HUES48 (cell line): ENCODE data around the gene IL1RL1.

Experiments
- H3K27ac ChIP-seq: one replicate; pipeline ENCODE4 v1.7.0; 2013; ENCODE audit warnings: low read depth, low read length, inconsistent platforms
- H3K27me3 ChIP-seq: 2 replicates; pipeline ENCODE4 v1.6.1; 2013; ENCODE audit warnings: mild to moderate bottlenecking, low read length; ENCODE audit not compliant: control insufficient read depth, insufficient read depth
- H3K36me3 ChIP-seq: 2 replicates; pipeline ENCODE4 v1.6.1; 2013; ENCODE audit warnings: low read length; ENCODE audit not compliant: control insufficient read depth, insufficient read depth
- H3K4me1 ChIP-seq: 2 replicates; pipeline ENCODE4 v1.6.1; 2013; ENCODE audit warnings: mild to moderate bottlenecking, low read length; ENCODE audit not compliant: control insufficient read depth, insufficient read depth
- H3K4me3 ChIP-seq: 2 replicates; pipeline ENCODE4 v1.5.1; 2013; ENCODE audit warnings: mild to moderate bottlenecking, low read depth, low read length
- H3K9ac ChIP-seq: 2 replicates; pipeline ENCODE4 v1.6.1; 2013; ENCODE audit warnings: mild to moderate bottlenecking, low read depth, low read length, moderate library complexity
- H3K9me3 ChIP-seq: 2 replicates; pipeline ENCODE4 v1.6.1; 2013; ENCODE audit warnings: low read length; ENCODE audit not compliant: control insufficient read depth, insufficient read depth

Gene IL1RL1

DNA sequence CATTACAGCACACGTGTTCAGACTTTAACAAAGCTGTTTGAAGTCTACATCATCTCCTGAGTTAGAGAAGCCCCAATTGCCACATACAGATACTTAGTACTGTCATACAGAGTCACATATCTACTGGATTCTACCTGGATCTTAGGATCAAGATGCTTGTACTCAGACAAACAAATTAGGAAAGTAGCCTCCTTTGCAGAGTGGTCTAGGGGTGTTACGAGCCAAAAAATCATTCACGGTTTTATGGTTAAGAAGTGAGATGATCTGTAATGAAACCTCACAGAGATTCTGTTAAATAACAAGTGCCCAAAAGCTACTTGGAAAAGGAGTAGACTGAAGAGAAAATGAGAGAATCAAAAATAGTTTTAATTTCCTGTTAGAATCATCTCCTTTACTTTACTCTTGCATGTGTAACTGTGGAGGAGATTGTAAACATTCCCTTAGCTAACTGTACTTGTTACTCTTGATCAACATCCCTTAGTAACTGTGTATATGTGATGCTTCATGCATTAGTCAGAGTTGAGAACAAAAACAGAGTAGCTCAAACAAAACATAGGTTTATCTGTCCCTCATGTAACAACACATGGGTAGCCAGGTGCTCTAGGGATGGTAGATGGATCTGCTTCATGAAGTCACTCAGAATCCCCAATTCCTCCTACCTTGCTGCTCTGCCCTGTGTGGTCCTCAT, 16.4 kb upstream of the IL1RL1 start:
- no peak overlapping the region for H3K9ac ChIP-seq
- no peak overlapping the region for H3K27ac ChIP-seq
- H3K4me3 ChIP-seq: no peak overlapping the region
- H3K9me3 ChIP-seq: no peaks in the 10 kb centered on the region
- H3K36me3 ChIP-seq: no peaks in the 10 kb centered on the region
- H3K4me1 ChIP-seq: no peaks in the 10 kb centered on the region
- no peaks in the 10 kb centered on the region; the same call in 1 of the 2 replicates for H3K27me3 ChIP-seq

DNA sequence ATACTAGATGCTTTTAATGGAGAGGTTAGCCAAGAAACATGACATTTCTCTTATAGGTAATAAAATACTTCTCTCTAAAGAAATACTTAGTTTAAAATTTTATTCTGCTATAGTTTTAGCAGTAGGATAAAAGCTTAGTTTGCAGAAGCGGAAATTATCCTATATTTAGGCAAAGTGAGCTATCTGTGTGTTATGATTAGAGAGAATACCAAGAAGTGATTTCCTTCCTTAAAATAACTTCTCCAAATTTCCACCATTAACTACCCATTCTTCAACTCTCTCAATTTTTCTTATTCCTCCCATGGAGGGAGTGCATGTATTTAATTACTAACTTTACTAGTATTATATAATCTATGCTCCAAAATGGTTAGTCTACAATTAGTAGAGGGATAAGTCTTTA, 15.8 kb upstream of the IL1RL1 start:
- H3K9ac ChIP-seq: no peak overlapping the region
- H3K27me3 ChIP-seq: no peaks in the 10 kb centered on the region; the same call in 1 of the 2 replicates
- no peak overlapping the region for H3K4me3 ChIP-seq
- no peaks in the 10 kb centered on the region for H3K4me1 ChIP-seq
- H3K9me3 ChIP-seq: no peaks in the 10 kb centered on the region
- H3K36me3 ChIP-seq: no peaks in the 10 kb centered on the region
- H3K27ac ChIP-seq: no peak overlapping the region

DNA sequence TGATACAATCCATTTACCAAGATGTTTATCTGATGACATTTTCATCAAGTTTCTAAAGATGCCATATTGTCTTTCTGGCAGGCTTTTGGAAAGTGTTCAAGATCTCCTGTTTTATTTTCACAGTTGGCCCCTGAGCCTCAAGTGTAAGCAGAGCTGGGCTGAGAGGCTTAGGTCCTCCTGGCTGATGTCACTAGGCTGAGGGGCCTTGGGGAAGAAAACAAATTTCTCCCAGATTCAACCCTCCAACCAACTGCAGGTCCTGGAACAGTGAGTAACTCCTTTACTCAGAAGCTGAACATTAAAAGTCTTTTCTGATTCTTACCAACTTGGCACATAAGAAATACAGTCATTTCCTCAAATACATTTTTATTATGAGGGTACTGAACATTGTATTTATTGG, 14.9 kb upstream of the IL1RL1 start:
- Histone ChIP-seq H3K4me1 (no peaks in the 10 kb centered on the region), H3K4me3 (no peak overlapping the region), H3K9ac (no peak overlapping the region), H3K9me3 (no peaks in the 10 kb centered on the region), H3K36me3 (no peaks in the 10 kb centered on the region), H3K27me3 (no peaks in the 10 kb centered on the region; the same call in 1 of the 2 replicates), H3K27ac (no peak overlapping the region)

DNA sequence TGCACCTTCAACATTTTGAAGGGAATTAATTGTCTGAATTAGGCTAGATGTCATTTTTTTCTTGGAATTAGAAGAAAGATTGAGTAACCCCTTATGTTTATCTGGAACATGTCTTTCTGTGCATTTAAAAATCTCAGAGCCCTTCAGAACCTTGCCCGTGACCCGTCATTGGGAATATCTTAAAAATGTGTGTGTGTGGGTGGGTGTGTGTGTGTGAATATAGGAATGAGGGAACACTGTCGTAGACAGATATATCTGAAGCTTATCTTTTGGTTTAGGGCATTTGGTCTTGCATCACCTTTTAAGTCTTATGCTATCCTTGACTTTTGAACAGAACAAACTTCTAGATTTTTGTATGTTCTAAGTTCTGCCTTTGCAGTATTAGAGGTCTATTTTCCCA, 13.5 kb upstream of the IL1RL1 start:
- Histone ChIP-seq H3K9me3 (no peaks in the 10 kb centered on the region), H3K4me3 (no peak overlapping the region), H3K27ac (no peak overlapping the region), H3K4me1 (no peaks in the 10 kb centered on the region), H3K36me3 (no peaks in the 10 kb centered on the region), H3K27me3 (no peaks in the 10 kb centered on the region; the same call in 1 of the 2 replicates), H3K9ac (no peak overlapping the region)

DNA sequence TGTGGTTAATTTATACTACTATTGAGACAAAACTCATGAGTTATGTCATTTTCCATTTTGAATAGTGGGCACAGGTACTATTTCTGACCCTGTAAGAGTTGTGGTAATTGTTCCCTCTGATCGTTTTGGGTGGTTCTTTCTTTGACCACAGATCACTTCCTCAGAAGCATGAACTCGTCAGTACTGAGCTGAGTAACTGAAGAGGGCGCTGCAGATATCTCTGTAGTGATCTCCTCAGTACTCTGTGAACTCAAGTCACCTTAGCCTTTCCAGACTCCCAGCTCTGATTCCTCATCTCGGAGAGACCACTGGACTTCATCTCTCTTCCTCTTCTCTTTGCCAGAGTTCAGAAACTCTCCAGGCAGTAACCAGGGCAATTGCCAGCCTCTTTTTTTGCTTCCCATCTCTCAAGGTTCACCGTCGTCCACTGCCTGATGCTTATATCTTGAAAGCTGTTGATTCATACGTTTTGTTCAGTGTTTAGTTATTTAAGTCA, 9.4 kb upstream of the IL1RL1 start:
- H3K36me3 ChIP-seq: no peaks in the 10 kb centered on the region
- H3K4me3 ChIP-seq: no peak overlapping the region
- no peak overlapping the region for H3K27ac ChIP-seq
- H3K27me3 ChIP-seq: no peaks in the 10 kb centered on the region; the same call in 1 of the 2 replicates
- H3K9ac ChIP-seq: no peak overlapping the region
- no peaks in the 10 kb centered on the region for H3K4me1 ChIP-seq
- no peaks in the 10 kb centered on the region for H3K9me3 ChIP-seq

DNA sequence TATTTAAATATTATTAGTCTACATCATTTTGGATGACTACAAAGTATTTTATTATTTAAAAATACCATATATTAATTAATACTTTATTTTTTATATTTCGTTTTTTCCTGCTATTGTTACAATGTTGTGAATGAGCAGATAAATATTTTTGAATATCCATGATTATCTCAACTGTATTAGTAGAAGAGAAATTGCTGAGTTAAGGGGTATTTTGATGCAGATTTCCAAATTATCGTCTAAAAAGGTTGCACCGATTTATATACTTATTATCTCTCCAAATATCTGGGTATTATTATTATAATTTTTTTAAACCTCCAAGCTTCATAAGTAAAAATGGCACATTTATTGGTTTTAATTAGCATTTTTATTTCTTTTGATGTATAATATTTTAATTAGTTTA, 8.9 kb upstream of the IL1RL1 start:
- no peaks in the 10 kb centered on the region for H3K4me1 ChIP-seq
- no peaks in the 10 kb centered on the region for H3K9me3 ChIP-seq
- no peak overlapping the region for H3K27ac ChIP-seq
- no peaks in the 10 kb centered on the region for H3K36me3 ChIP-seq
- H3K27me3 ChIP-seq: no peaks in the 10 kb centered on the region; the same call in 1 of the 2 replicates
- H3K4me3 ChIP-seq: no peak overlapping the region
- H3K9ac ChIP-seq: no peak overlapping the region

GRCh38 chr2:102303589-102303988, 7.8 kb upstream of the IL1RL1 start:
- H3K27me3 ChIP-seq: no peaks in the 10 kb centered on the region; the same call in 1 of the 2 replicates
- H3K9ac ChIP-seq: no peak overlapping the region
- H3K36me3 ChIP-seq: no peaks in the 10 kb centered on the region
- H3K27ac ChIP-seq: no peak overlapping the region
- no peak overlapping the region for H3K4me3 ChIP-seq
- H3K9me3 ChIP-seq: no peaks in the 10 kb centered on the region
- no peaks in the 10 kb centered on the region for H3K4me1 ChIP-seq

DNA sequence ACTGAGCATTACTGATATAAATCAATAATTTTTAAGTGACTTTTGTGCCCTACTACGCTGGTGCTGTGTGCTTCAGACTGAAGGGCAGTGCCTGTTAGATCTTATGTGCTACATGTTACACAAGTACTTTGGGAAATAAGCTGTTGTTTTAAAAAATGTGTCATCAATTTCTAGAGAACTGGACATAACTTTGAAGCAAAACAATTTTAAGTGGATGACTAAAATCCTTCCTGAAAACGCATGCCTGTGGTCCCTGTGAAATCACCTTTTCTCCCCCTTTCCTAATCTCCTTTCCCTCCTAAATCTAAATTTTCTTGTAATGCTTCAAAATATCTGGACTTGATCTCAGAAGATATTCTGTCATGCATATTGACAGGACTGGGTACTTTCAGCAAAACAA, 7.1 kb upstream of the IL1RL1 start:
- H3K4me1 ChIP-seq: no peaks in the 10 kb centered on the region
- no peak overlapping the region for H3K9ac ChIP-seq
- no peak overlapping the region for H3K27ac ChIP-seq
- no peaks in the 10 kb centered on the region for H3K9me3 ChIP-seq
- no peaks in the 10 kb centered on the region for H3K27me3 ChIP-seq
- H3K36me3 ChIP-seq: no peaks in the 10 kb centered on the region
- H3K4me3 ChIP-seq: no peak overlapping the region

- H3K9ac ChIP-seq: no peak overlapping the region
- no peaks in the 10 kb centered on the region for H3K36me3 ChIP-seq
- no peaks in the 10 kb centered on the region for H3K27me3 ChIP-seq
- no peak overlapping the region for H3K4me3 ChIP-seq
- H3K4me1 ChIP-seq: no peaks in the 10 kb centered on the region
- no peak overlapping the region for H3K27ac ChIP-seq
- H3K9me3 ChIP-seq: no peaks in the 10 kb centered on the region
Measured at GRCh38 chr2:102304711-102305611, 6.4 kb upstream of the IL1RL1 start.

- Histone ChIP-seq H3K4me1 (no peaks in the 10 kb centered on the region), H3K4me3 (no peak overlapping the region), H3K27me3 (no peaks in the 10 kb centered on the region), H3K36me3 (no peaks in the 10 kb centered on the region), H3K9me3 (no peaks in the 10 kb centered on the region), H3K27ac (no peak overlapping the region), H3K9ac (no peak overlapping the region)
Measured at GRCh38 chr2:102306125-102306524, 5.2 kb upstream of the IL1RL1 start.

DNA sequence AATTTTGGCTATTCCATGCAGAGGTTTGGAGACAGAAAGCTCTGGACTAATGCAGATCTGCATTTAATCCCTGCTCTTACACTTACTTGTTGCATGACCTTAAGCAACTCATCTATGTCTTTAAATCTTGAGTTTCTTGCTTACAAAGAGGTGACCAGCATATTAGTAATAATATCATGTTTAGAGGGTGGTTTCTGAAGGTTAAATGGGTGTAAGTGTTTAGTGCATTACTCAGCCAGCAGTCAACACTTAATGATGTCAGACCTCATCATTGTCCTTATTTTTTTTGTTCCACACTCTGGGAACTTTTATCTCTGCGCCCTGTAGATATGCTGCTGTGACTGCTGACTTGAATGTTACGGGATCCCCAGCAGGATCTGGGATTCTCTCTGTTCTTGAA, 1.7 kb downstream of the IL1RL1 start:
- no peak overlapping the region for H3K27ac ChIP-seq
- H3K4me1 ChIP-seq: no peaks in the 10 kb centered on the region

More for the DNA sequence above, 1.7 kb downstream of the IL1RL1 start:
- peaks cover 3% of the 10 kb centered on the region; the same call in 1 of the 2 replicates for H3K9me3 ChIP-seq
- H3K27me3 ChIP-seq: no peaks in the 10 kb centered on the region
- no peaks in the 10 kb centered on the region for H3K36me3 ChIP-seq
- no peak overlapping the region for H3K9ac ChIP-seq
- no peak overlapping the region for H3K4me3 ChIP-seq
